Stomach (tissue), 9 donors: ENCODE measurements around the gene MED13L. TPM values are rescaled to one million over a fixed set of nuclear protein-coding genes. Genes with fewer than 3 reads are reported as not detected.

Experiments
- DNase-seq, 2 donors: peaks; one replicate each; pipeline versions ENCODE4 v3.0.0 to v3.0.0-alpha.2; 2013 to 2019
- H3K27ac ChIP-seq, 5 donors: fragments of 200-600 bp in 4 of 5; sonication (generic) in 4 of 5; one replicate each; pipeline ENCODE4 v1.5.1; 2013 to 2019; ENCODE audit warnings: mild to moderate bottlenecking in 1 of 5, moderate library complexity in 1 of 5
- H3K27me3 ChIP-seq, 3 donors: fragments of 200-600 bp; sonication (generic); one replicate each; pipeline ENCODE4 v1.5.1; 2017 to 2019; ENCODE audit warnings: mixed run types in 1 of 3
- H3K36me3 ChIP-seq, 4 donors: fragments of 200-600 bp; sonication (generic); 1 replicate in 3 of 4; 2 replicates in 1 of 4; pipeline ENCODE4 v1.5.1; 2016 to 2019
- H3K4me1 ChIP-seq, 4 donors: fragments of 200-600 bp; sonication (generic); one replicate each; pipeline ENCODE4 v1.5.1; 2016 to 2019
- H3K4me3 ChIP-seq, 4 donors: fragments of 200-600 bp; sonication (generic) in 3 of 4; one replicate each; pipeline ENCODE4 v1.5.1; 2016 to 2019; ENCODE audit warnings: mild to moderate bottlenecking in 1 of 4
- H3K9me3 ChIP-seq, 4 donors: fragments of 200-600 bp; sonication (generic); one replicate each; pipeline ENCODE4 v1.5.1; 2016 to 2019
- EP300 ChIP-seq: sonication (generic); formaldehyde crosslinking; IDR thresholded peaks from one replicate; pipeline ENCODE4 v1.6.1; 2017; ENCODE audit warnings: antibody characterized with exemption
- POLR2A ChIP-seq, 4 donors: fragments of 450-650 bp; IDR thresholded peaks; one replicate each; pipeline ENCODE4 v1.6.1; 2016; ENCODE audit warnings: antibody characterized with exemption in 4 of 4, control low read depth in 2 of 4, mild to moderate bottlenecking in 1 of 4, moderate library complexity in 1 of 4
- POLR2AphosphoS5 ChIP-seq, 3 donors: sonication (generic); formaldehyde crosslinking; IDR thresholded peaks; one replicate each; pipeline ENCODE4 v1.6.1; 2016; ENCODE audit warnings: antibody characterized with exemption in 3 of 3
- WGBS, 5 donors: extraction: QIAGEN DNeasy Blood & Tissue Kit in 3 of 5; methylation state at CpG; one replicate each; pipeline versions ENCODE4 v1.1.5 to v1.1.7; 2013 to 2018; 5-methylcytosine and 5-hydroxymethylcytosine counted together
- intact Hi-C: fragments of 100-400 bp; cut with DNase I; formaldehyde crosslinking; loops from one replicate; pipeline ENCODE4 v1.15.1; 2023; ENCODE audit warnings: low total_unique reads
- polyA plus RNA-seq, 3 donors: library from polyadenylated mRNA; stranded (reverse); fragments of 200-250 nt; gene quantifications; one replicate each; pipeline ENCODE4 v1.2.3, GENCODE V29; 2013
- total RNA-seq, 5 donors: library from RNA; depleted of rRNA; stranded (reverse); fragments of >200 nt; gene quantifications; one replicate each; pipeline versions ENCODE4 v1.1.0 to v1.2.3, GENCODE V29; 2014 to 2016
- TF ChIP-seq, protein P1 (sequence below), 7 experiments: fragments of 450-650 bp in 4 of 7; fragments of 200-600 bp in 3 of 7; sonication (generic) in 3 of 7; IDR thresholded peaks; one replicate each; pipeline ENCODE4 v1.5.1; 2016 to 2019; ENCODE audit warnings: antibody characterized with exemption in 7 of 7, control low read depth in 2 of 7, mild to moderate bottlenecking in 1 of 7
- donor health status: healthy with polysubstance abuse.
- donor health status: Bipolar disorder and iron deficiency.
- donor health status: healthy.

MED13L gene
- total and polyA plus RNA-seq, 8 donors: 10.4 to 305 (median 72.7) TPM

DNA sequence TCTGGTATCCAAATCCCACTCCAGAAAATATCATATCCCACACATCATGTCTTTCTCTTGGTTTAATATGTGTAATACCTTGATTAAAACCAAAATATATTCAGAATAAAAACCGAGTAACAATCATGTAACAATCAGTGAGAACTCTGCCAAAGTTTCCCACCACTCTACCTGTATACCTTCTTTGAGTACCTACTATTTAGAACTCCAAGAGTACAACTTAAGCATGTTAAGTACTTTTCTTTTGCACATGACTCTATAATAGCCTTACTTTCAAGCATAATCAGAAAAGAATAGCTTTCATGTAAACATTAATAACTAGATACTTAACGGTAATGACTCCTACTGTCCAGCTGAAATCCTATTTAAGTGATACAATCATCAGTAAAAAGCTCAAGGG lies 223.2 kb downstream of the MED13L start:
- Histone ChIP-seq H3K36me3 (no peaks in the 10 kb centered on the region), H3K27me3 (no peaks in the 10 kb centered on the region), H3K4me1 (peaks cover 0 to 76% (median 42%) of the 10 kb centered on the region in 4 donors), H3K4me3 (no peak overlapping the region), H3K27ac (peak overlapping the region in 2 of 5 donors; percentile 50 to 55), H3K9me3 (no peaks in the 10 kb centered on the region)
- WGBS, 5 donors: 70 to 83% (median 80%) methylated on average over 2 of the region's 2 CpGs
- DNase-seq: no peak
- no peak for TF ChIP-seq POLR2AphosphoS5 (IDR thresholded peaks at IDR 0.05)
- no peak for TF ChIP-seq EP300
- TF ChIP-seq POLR2A (IDR thresholded peaks at IDR 0.05): no peak
- TF ChIP-seq, protein P1, sequence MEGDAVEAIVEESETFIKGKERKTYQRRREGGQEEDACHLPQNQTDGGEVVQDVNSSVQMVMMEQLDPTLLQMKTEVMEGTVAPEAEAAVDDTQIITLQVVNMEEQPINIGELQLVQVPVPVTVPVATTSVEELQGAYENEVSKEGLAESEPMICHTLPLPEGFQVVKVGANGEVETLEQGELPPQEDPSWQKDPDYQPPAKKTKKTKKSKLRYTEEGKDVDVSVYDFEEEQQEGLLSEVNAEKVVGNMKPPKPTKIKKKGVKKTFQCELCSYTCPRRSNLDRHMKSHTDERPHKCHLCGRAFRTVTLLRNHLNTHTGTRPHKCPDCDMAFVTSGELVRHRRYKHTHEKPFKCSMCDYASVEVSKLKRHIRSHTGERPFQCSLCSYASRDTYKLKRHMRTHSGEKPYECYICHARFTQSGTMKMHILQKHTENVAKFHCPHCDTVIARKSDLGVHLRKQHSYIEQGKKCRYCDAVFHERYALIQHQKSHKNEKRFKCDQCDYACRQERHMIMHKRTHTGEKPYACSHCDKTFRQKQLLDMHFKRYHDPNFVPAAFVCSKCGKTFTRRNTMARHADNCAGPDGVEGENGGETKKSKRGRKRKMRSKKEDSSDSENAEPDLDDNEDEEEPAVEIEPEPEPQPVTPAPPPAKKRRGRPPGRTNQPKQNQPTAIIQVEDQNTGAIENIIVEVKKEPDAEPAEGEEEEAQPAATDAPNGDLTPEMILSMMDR (IDR thresholded peaks at IDR 0.05): no peak
- intact Hi-C loops: no loop called here

DNA sequence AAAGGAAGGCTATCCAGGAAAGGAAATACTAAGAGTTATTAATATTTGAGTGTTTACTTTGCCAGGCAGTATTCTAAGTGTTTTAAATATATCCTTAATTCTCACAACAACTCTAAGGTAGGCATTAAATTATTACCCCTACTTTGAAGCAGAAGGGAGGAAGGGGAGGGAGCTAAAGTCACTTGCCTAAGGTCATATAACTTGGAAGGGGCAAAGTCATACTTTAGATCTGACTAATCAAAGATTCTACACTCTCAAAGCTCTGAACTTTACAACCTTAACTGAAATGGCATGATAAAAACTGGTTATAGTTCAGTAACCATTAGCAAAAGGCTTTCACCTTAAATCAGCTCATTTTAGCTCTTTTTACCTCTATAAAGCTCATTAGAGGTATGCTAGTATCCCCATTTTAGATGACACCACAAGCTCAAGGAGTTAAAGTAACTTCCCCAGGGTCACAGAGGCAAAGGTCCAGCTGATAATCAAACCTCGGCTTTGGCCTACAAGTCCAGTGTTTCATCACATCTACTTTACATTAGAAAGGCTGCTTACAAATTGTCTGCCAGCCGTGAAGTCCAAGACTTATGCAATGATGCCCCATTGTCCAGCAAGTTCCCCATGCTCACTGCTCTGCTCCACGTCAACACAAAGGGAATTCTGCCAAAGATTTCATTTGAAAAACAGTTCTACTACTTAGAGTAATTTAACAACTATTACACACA lies 223.9 kb downstream of the MED13L start:
- H3K4me3 ChIP-seq: no peak overlapping the region
- TF ChIP-seq POLR2AphosphoS5 (IDR thresholded peaks at IDR 0.05): peak in 1 of 3 donors; percentile 37
- TF ChIP-seq EP300: no peak
- TF ChIP-seq, protein P1 (IDR thresholded peaks at IDR 0.05): no peak
- no peak for TF ChIP-seq POLR2A (IDR thresholded peaks at IDR 0.05)
- intact Hi-C loops: no loop called here
- no peaks in the 10 kb centered on the region for H3K36me3 ChIP-seq
- peak in 1 of 2 donors; percentile 45 for DNase-seq
- WGBS, 5 donors: 23 to 40% (median 28%) methylated on average over 3 of the region's 3 CpGs
- H3K27ac ChIP-seq: peak overlapping the region in 4 of 5 donors; percentile 22 to 55 (median 52)
- no peaks in the 10 kb centered on the region for H3K27me3 ChIP-seq
- H3K9me3 ChIP-seq: no peaks in the 10 kb centered on the region
- H3K4me1 ChIP-seq: peaks cover 0 to 77% (median 45%) of the 10 kb centered on the region in 4 donors

- peak in 1 of 2 donors; percentile 34 for DNase-seq
- intact Hi-C loops: no loop called here
- 75 to 86% (median 81%) methylated on average over 5 of the region's 5 CpGs for WGBS, 5 donors
- Histone ChIP-seq H3K9me3 (no peaks in the 10 kb centered on the region), H3K4me3 (no peak overlapping the region), H3K36me3 (no peaks in the 10 kb centered on the region), H3K27me3 (no peaks in the 10 kb centered on the region), H3K27ac (no peak overlapping the region), H3K4me1 (peaks cover 0 to 75% (median 43%) of the 10 kb centered on the region in 4 donors)
- TF ChIP-seq, protein P1 (IDR thresholded peaks at IDR 0.05): no peak
- TF ChIP-seq EP300 (no peak), POLR2AphosphoS5 (IDR thresholded peaks at IDR 0.05) (no peak), POLR2A (IDR thresholded peaks at IDR 0.05) (no peak)
Measured at GRCh38 chr12:116050275-116050674, 227.2 kb downstream of the MED13L start.

GRCh38 chr12:116048879-116049278 lies 228.6 kb downstream of the MED13L start:
- H3K36me3 ChIP-seq: no peaks in the 10 kb centered on the region
- intact Hi-C loops: no loop called here
- H3K9me3 ChIP-seq: no peaks in the 10 kb centered on the region
- no peak overlapping the region for H3K4me3 ChIP-seq
- TF ChIP-seq, protein P1 (IDR thresholded peaks at IDR 0.05): no peak
- no peaks in the 10 kb centered on the region for H3K27me3 ChIP-seq
- H3K27ac ChIP-seq: no peak overlapping the region
- DNase-seq: no peak
- H3K4me1 ChIP-seq: peaks cover 0 to 76% (median 48%) of the 10 kb centered on the region in 4 donors
